ENCODE results near the gene SLC41A2.

Gene SLC41A2

DNA sequence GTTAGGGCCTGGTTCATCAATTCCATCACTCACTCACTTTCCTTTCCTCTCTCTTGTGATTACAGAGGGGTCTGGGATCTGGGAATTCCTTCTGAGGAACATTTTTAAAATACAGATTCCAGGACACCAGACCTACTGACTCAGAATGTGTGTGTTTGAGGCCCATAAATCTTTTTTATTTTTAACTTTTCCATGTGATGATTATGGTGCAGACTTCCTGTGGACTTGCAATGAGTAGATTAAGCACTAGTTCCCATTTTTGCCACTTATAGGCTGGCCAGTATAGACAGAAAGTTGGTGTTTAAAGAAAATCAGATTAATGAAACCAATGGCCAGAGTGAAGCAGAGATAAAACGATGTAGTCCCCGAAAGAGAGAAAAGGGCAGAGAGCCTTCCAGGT is 28.1 kb downstream of the SLC41A2 start:
- DNase-seq: no peak

DNA sequence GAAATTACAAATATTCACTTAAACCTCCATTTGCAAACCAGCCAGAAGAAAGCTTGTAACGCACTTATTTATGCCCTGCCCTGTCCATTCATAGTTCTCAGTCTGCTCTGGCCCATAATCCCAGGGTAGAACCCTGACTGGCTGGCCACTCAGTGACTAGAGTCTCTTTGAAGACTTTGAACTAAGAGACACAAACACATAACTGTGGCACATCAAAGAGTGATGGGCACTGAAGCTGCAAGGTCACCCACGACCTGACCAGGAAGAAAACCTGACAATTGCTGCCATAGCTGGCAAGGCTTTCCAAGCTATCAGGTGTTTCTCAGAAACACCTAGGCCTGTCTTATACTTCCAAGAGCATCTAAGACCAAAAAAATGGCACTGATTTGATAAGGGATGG is 28.7 kb downstream of the SLC41A2 start:
- no peak for DNase-seq

GRCh38 chr12:104928036-104928745 is 29.9 kb downstream of the SLC41A2 start:
- DNase-seq: no peak

DNA sequence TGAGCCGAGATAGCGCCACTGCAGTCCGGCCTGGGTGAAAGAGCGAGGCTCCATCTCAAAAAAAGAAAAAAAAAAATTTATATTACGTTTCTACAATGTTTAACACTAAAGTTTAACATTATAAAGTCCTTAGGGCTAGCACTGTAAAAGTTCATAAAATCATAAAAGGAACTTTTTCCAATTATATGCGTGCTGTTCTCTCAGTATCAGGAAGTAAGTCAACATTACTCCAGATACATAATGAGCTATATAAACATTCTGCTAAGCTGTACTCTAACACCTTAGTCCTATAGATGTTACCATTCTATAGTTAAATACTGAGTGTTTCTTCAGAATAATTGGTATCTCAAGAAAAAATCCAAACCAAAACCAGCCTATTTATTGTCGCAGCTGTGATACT is 32.6 kb downstream of the SLC41A2 start:
- no peak for DNase-seq

DNA sequence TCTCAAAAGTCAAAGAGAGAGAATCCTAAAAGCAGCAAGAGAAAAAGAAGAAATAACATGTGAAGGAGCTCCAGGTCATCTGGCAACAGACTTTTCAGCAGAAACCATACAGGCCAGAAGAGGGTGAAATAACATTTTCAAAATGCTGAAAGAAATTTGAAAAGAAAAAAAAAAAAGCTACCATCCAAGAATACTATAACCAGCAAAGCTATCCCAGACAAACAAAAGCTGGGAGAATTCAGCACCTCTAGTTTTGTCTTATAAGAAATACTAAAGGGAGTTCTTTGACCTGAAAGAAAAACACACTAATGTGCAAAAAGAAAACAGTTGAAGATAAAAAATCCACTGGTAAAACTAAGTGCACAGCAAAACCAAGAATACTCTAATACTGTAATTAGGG is 36.8 kb downstream of the SLC41A2 start:
- no peak for DNase-seq

GRCh38 chr12:104911942-104912341 is 46.1 kb downstream of the SLC41A2 start:
- no peak for DNase-seq

DNA sequence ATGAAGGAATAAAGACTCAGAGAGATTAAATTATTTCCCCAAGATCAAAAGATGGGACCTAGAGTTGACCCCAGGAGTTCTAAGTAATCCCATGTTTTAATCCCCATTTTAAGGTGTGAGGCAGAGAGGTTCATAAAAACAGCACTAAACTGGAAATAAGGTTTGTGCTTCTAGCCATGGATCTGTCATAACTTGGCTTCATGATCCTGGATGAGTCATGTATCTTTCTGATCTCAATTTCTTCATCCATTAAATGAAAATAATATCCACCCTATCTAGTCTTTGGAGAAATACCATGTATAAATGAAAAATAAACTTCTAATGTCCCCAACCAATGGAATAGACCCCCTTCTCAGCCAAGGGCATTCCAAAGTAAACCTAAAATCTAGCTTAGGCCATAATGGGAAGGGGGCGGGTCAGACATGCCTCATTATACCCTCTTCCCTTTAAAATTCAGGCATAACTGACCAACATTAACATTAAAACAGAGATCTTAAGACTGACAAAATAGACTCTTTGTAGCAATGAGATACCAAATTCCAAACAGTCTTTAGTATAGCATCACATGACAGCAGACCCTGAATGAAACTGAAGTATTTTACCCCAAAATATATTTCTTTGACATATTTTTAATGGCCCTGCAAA is 47.8 kb downstream of the SLC41A2 start:
- no peak for DNase-seq

GRCh38 chr12:104909761-104910160 is 48.3 kb downstream of the SLC41A2 start:
- DNase-seq: no peak
